Measurements from ENCODE around the gene SSTR5.

Gene SSTR5

DNA sequence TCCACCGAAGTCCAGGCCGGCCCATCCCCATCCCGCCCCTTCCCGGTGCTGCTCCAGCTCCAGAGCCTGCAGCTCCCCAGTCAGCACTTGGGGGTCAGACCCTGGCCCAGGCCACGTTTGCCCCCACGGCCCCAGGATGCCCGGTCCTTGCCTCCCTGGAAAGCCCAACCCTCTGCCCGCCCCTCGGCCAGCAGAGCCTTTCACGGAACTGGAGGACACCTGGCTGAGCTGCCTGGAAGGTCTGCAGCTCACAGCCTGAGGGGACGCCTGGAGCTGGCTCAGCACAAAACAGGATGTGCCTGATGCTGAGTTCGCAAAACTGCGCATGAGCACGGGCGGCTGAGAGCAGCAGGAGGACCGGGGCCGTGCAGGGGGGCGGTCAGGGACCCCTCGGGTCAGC, 29.7 kb upstream of the SSTR5 start:
- TF ChIP-seq, protein P1, sequence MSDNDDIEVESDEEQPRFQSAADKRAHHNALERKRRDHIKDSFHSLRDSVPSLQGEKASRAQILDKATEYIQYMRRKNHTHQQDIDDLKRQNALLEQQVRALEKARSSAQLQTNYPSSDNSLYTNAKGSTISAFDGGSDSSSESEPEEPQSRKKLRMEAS (IDR thresholded peaks at IDR 0.05; ENCODE audit: low read depth, low read length), result no peak
- no peak for TF ChIP-seq POLR2A (IDR thresholded peaks at IDR 0.05; ENCODE audit: extremely low read depth, insufficient read length)
- TF ChIP-seq, protein P2, sequence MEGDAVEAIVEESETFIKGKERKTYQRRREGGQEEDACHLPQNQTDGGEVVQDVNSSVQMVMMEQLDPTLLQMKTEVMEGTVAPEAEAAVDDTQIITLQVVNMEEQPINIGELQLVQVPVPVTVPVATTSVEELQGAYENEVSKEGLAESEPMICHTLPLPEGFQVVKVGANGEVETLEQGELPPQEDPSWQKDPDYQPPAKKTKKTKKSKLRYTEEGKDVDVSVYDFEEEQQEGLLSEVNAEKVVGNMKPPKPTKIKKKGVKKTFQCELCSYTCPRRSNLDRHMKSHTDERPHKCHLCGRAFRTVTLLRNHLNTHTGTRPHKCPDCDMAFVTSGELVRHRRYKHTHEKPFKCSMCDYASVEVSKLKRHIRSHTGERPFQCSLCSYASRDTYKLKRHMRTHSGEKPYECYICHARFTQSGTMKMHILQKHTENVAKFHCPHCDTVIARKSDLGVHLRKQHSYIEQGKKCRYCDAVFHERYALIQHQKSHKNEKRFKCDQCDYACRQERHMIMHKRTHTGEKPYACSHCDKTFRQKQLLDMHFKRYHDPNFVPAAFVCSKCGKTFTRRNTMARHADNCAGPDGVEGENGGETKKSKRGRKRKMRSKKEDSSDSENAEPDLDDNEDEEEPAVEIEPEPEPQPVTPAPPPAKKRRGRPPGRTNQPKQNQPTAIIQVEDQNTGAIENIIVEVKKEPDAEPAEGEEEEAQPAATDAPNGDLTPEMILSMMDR (IDR thresholded peaks at IDR 0.05; ENCODE audit: low read depth, low read length), result no peak
- no peak for TF ChIP-seq MYC (IDR thresholded peaks at IDR 0.05; ENCODE audit: low read depth, low read length)
- no peak for DNase-seq (ENCODE audit: low read depth)
- H3K4me3 ChIP-seq (ENCODE audit: low read depth, low read length), result no peak overlapping the region

DNA sequence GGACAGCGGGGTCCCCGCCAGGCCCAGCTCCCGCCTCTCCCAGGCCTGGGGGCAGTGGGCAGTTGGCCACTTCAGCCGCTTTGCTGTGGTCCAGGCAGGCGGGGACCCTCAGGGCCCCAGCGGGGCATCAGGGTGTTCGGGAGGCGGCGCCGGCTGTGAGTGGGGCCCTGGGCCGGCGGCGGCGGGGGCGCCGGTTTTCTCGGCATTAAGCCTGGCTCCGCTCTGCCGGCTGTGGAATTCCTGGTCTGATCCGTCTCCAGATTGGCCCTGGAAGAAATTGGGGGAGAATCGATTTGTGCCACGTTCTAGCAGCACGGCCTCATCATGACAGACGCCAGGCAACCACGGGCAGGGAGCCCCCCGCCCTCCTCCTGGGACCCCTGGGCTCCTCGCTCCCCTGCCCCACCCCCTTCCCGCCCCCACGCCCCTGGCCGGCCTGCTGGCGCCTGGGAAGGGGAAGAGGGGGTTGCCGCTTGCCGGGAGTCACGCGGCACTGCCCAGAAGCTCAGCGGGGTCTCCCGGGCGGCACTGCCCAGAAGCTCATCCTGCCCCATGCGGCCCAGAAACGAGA, 28.6 kb upstream of the SSTR5 start:
- DNase-seq (ENCODE audit: low read depth), result no peak
- no peak overlapping the region for H3K4me3 ChIP-seq (ENCODE audit: low read depth, low read length)
- TF ChIP-seq MYC (IDR thresholded peaks at IDR 0.05; ENCODE audit: low read depth, low read length) (no peak), POLR2A (IDR thresholded peaks at IDR 0.05; ENCODE audit: extremely low read depth, insufficient read length) (no peak)
- TF ChIP-seq, protein P1 (IDR thresholded peaks at IDR 0.05; ENCODE audit: low read depth, low read length), result no peak
- TF ChIP-seq, protein P2 (IDR thresholded peaks at IDR 0.05; ENCODE audit: low read depth, low read length), result no peak

DNA sequence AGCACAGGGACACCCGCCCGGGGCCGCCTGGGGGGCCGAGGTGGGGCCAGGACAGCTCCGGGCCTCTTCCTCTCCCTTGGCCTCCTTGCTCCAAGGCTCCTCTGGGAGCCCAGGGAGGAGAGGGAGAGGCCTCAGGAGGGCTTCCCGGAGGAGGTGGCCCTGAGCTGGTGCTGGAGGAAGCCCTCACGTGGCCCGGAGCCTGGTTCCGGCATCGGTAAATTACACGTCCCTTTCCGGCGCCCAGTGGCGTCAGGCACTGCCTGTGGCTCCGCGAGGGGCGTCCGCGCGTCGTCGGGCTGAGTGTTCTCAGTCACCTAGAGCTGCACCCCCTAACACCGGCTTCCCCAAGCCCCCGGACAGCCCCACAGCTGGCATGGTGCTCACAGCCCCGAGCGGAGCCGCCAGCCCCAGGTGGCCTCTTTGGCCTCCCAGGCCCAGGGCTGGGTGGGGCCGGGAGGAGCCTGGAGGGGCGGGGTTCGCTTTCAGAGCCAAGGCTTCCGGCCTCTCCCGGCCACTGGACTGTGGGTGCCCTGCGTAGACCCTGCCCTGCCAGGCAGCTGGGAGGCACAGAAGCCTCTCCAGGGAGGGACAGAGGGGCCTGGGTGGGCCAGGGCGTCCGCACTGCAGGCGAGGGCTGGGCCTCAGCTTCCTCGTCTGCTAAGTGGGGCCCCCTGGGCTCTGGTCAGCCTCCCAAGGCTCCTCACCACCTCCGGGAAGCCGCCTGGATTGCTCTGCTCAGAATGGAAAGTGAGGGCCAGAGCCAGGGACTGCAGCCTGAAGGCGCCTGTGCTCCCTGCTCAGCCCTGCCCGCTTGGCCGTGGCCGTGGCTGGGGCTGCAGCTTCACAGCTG, 27.9 kb upstream of the SSTR5 start:
- no peak for DNase-seq (ENCODE audit: low read depth)
- no peak overlapping the region for H3K4me3 ChIP-seq (ENCODE audit: low read depth, low read length)
- TF ChIP-seq MYC (IDR thresholded peaks at IDR 0.05; ENCODE audit: low read depth, low read length), result no peak
- TF ChIP-seq, protein P1 (IDR thresholded peaks at IDR 0.05; ENCODE audit: low read depth, low read length), result no peak
- TF ChIP-seq, protein P2 (IDR thresholded peaks at IDR 0.05; ENCODE audit: low read depth, low read length), result no peak
- no peak for TF ChIP-seq POLR2A (IDR thresholded peaks at IDR 0.05; ENCODE audit: extremely low read depth, insufficient read length)

DNA sequence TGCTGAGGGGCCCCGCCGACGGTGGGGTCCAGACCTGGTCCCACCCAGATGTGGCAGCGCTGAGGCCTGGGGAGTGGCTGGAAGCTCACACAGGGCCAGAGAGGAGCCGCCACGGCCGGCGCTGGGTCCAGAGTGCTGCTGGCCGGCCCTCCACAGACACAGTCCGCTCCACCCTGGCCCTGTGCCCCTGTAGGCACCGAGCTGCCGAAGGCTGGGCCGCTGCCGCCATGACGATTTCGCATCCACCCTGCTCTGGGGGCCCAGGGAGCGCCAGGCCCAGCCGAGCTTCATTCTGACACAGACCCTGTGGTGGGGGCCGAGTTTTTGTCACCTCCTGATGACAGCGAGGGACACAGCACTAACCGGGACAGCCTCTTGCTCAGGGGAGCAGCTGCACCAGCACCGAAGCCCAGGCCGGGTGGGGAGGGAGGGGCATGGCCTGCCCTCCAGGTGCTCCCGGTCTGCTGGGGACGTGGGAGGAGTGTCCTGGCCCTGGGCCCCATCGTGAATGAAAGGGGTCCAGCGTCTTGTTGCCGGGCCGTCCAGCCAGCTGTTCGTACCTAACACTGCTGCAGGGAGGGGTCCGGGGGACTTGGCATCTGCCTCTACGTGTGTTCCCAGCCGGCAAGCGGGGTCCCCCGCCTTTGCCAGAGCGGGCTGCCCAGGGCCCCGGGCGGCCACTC, 27.1 kb upstream of the SSTR5 start:
- no peak for DNase-seq (ENCODE audit: low read depth)
- TF ChIP-seq, protein P2 (IDR thresholded peaks at IDR 0.05; ENCODE audit: low read depth, low read length), result no peak
- no peak for TF ChIP-seq MYC (IDR thresholded peaks at IDR 0.05; ENCODE audit: low read depth, low read length)
- no peak for TF ChIP-seq POLR2A (IDR thresholded peaks at IDR 0.05; ENCODE audit: extremely low read depth, insufficient read length)
- TF ChIP-seq, protein P1 (IDR thresholded peaks at IDR 0.05; ENCODE audit: low read depth, low read length), result no peak
- no peak overlapping the region for H3K4me3 ChIP-seq (ENCODE audit: low read depth, low read length)

DNA sequence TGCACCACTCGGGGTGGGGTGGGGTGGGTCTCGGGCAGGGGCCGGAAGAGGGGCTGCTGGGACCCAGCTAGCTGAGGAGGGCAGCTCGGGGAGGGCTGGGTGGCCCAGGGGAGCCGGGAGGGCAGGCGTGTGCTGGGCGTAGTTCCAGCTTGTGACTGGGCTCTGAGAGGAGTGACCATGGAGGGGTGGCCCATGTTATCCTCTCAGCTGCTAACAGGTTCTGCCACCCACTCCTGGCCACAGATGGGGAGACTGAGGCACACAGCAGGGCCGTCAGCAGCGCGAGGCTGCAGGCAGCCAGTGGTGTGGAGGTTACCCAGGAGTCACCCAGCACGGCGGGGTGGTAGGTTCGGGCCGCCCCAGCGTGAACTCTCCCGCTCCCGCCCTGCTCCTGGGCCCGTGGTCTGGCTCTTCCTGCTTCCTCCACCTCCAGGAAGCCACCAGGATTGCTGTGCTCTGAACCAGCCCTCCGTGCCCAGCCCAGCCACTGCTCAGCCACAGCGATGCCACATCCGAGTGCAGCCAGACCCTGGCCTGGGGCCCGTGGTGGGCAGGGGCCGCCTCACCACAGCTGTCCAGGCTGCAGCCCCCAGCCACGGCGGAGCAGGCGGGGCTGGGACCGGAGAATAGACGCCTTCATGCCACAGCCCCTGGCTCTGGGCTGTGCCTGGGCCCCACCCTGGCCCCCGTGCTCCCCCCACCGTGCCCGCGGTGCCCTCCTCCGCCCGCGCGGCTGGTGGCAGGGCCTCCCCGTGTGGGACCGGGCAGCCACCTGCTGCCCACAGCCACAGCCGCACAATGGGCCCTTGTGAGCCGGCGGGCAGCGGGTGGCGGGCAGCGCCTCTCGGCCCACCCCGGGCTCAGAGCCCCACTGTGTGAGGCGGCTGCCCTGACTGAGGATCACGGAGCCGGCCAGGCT, 26.3 kb upstream of the SSTR5 start:
- DNase-seq (ENCODE audit: low read depth), result no peak
- TF ChIP-seq POLR2A (IDR thresholded peaks at IDR 0.05; ENCODE audit: extremely low read depth, insufficient read length) (no peak), MYC (IDR thresholded peaks at IDR 0.05; ENCODE audit: low read depth, low read length) (no peak)
- TF ChIP-seq, protein P1 (IDR thresholded peaks at IDR 0.05; ENCODE audit: low read depth, low read length), result no peak
- TF ChIP-seq, protein P2 (IDR thresholded peaks at IDR 0.05; ENCODE audit: low read depth, low read length), result no peak
- H3K4me3 ChIP-seq (ENCODE audit: low read depth, low read length), result no peak overlapping the region
